SK-N-MC (cell line): Measurements from ENCODE around the gene YIF1A.

Experiments
- EZH2 ChIP-seq: fragments of 200-600 bp; sonication (generic); IDR thresholded peaks from one replicate; pipeline ENCODE4 v1.6.1; 2017; ENCODE audit warnings: antibody characterized with exemption
- FOXP2 ChIP-seq: optimal IDR thresholded peaks from 2 replicates; pipeline ENCODE3; 2011; ENCODE audit warnings: mild to moderate bottlenecking, moderate library complexity; ENCODE audit not compliant: insufficient read depth; ENCODE audit errors: extremely low read length, control extremely low read depth
- POLR2AphosphoS5 ChIP-seq: IDR thresholded peaks from 2 replicates; pipeline ENCODE4 v1.6.1; 2012; ENCODE audit warnings: mild to moderate bottlenecking, low read depth, low read length, borderline replicate concordance

GRCh38 chr11:66265531-66266377, 23.2 kb downstream of the YIF1A start:
- TF ChIP-seq POLR2AphosphoS5 (no peak), EZH2 (no peak), FOXP2 (no peak)
